Endodermal cell (in vitro differentiated cells): ENCODE measurements around the gene TMEM147. TPM values are rescaled to one million over a fixed set of nuclear protein-coding genes. Genes with fewer than 3 reads are reported as not detected.

Experiments used
- DNase-seq: peaks from one replicate; pipeline ENCODE4 v3.0.0-alpha.2; 2017
- H3K27ac ChIP-seq: 2 replicates; pipeline ENCODE4 v1.5.1; 2013; ENCODE audit warnings: mild to moderate bottlenecking, low read depth, low read length, moderate library complexity
- H3K27me3 ChIP-seq: 2 replicates; pipeline ENCODE4 v1.6.1; 2013; ENCODE audit warnings: mild to moderate bottlenecking, low read length, moderate library complexity; ENCODE audit not compliant: insufficient read depth, control insufficient read depth, poor library complexity, severe bottlenecking
- H3K36me3 ChIP-seq: 2 replicates; pipeline ENCODE4 v1.7.0; 2013; ENCODE audit warnings: mild to moderate bottlenecking, low read length, moderate library complexity; ENCODE audit not compliant: control insufficient read depth, insufficient read depth
- H3K4me1 ChIP-seq: one replicate; pipeline ENCODE4 v1.7.0; 2013; ENCODE audit warnings: low read length; ENCODE audit not compliant: control insufficient read depth, insufficient read depth
- H3K4me3 ChIP-seq: 2 replicates; pipeline ENCODE4 v1.5.1; 2013; ENCODE audit warnings: mild to moderate bottlenecking, low read length, moderate library complexity
- H3K9ac ChIP-seq: 2 replicates; pipeline ENCODE4 v1.6.1; 2013; ENCODE audit warnings: mild to moderate bottlenecking, low read length, moderate library complexity; ENCODE audit not compliant: poor library complexity, severe bottlenecking; ENCODE audit errors: extremely low read depth
- H3K9me3 ChIP-seq: 2 replicates; pipeline ENCODE4 v1.6.1; 2013; ENCODE audit warnings: mild to moderate bottlenecking, low read length, moderate library complexity; ENCODE audit not compliant: control insufficient read depth
- H3K27ac Mint-ChIP-seq: 2 replicates; pipeline ENCODE4 v1.8.0; 2020; ENCODE audit warnings: mixed read lengths
- H3K27me3 Mint-ChIP-seq: 2 replicates; pipeline ENCODE4 v1.8.0; 2021; ENCODE audit warnings: mild to moderate bottlenecking, mixed read lengths; ENCODE audit not compliant: insufficient read depth
- H3K36me3 Mint-ChIP-seq: 2 replicates; pipeline ENCODE4 v1.8.0; 2020; ENCODE audit warnings: low read depth, mixed read lengths
- H3K4me1 Mint-ChIP-seq: 2 replicates; pipeline ENCODE4 v1.8.0; 2020; ENCODE audit warnings: mixed read lengths
- H3K4me3 Mint-ChIP-seq: 2 replicates; pipeline ENCODE4 v1.8.0; 2020; ENCODE audit warnings: mild to moderate bottlenecking, moderate library complexity, mixed read lengths
- H3K9me3 Mint-ChIP-seq: 2 replicates; pipeline ENCODE4 v1.8.0; 2020; ENCODE audit warnings: mild to moderate bottlenecking, mixed read lengths
- CTCF ChIP-seq: fragments of 200-600 bp; sonication (generic); conservative IDR thresholded peaks from 2 replicates; pipeline ENCODE4 v1.5.0; 2021; ENCODE audit warnings: antibody characterized with exemption, mild to moderate bottlenecking
- WGBS, 2 experiments: methylation state at CpG; one replicate each; pipeline versions ENCODE4 v1.1.5 to v1.1.7; 2013; ENCODE audit warnings: missing lambda C conversion rate in 2 of 2, mixed read lengths in 1 of 2; ENCODE audit not compliant: insufficient coverage in 1 of 2, insufficient read length in 1 of 2; 5-methylcytosine and 5-hydroxymethylcytosine counted together
- long read RNA-seq, 4 experiments: library from polyadenylated mRNA in 2 of 4; library from RNA in 1 of 4; library from capped mRNA in 1 of 4; stranded (forward) in 3 of 4; unstranded in 1 of 4; transcript quantifications; one replicate each; pipeline ENCODE4 v2.0.0, GENCODE V29; 2020 to 2021; ENCODE audit warnings: inconsistent platforms in 1 of 4
- polyA plus RNA-seq, 2 experiments: library from polyadenylated mRNA; stranded (reverse); fragments of 50-300 nt; gene quantifications; one replicate each; pipeline ENCODE4 v1.2.3, GENCODE V29; 2013
- total RNA-seq, 2 donors: library from RNA; stranded (reverse); fragmentation: NEBNext Ultra II Directional in 1 of 2; extraction: Animal tissue kit (Norgen Biotek cat#: 25700) in 1 of 2; gene quantifications; 2 replicates in 1 of 2; 3 replicates in 1 of 2; pipeline ENCODE4 v1.2.1, GENCODE V29; 2021

TMEM147 gene
- 100 to 1,000 TPM; 109 to 119 TPM for total RNA-seq
- 86.5 TPM for polyA plus RNA-seq (2013, experiment 1 of 2)
- polyA plus RNA-seq (2013, experiment 2 of 2), result 87.1 TPM
- long read RNA-seq, experiment 1, transcript TMEM147-202 (6 exons, 935 nt), result minor isoform, 5 of 128 reads
- long read RNA-seq, experiment 1, transcript TMEM147-201 (7 exons, 899 nt), result major isoform, 108 of 128 reads
- long read RNA-seq, experiment 1, partial matches to known transcripts, result 5 of 128 reads
- long read RNA-seq, experiment 1, other reads (novel, unspliced or antisense), result 6 of 128 reads
- long read RNA-seq, experiment 2, transcript TMEM147-201 (7 exons, 899 nt), result major isoform, 90 of 97 reads
- long read RNA-seq, experiment 2, partial matches to known transcripts, result 0 of 97 reads
- long read RNA-seq, experiment 2, other reads (novel, unspliced or antisense), result 3 of 97 reads
- long read RNA-seq, experiment 3, transcript TMEM147-201 (7 exons, 899 nt), result major isoform, 85 of 104 reads
- long read RNA-seq, experiment 3, partial matches to known transcripts, result 3 of 104 reads
- long read RNA-seq, experiment 3, other reads (novel, unspliced or antisense), result 10 of 104 reads
- long read RNA-seq, experiment 4, transcript TMEM147-201 (7 exons, 899 nt), result major isoform, 159 of 181 reads
- long read RNA-seq, experiment 4, transcript TMEM147-202 (6 exons, 935 nt), result minor isoform, 13 of 181 reads
- long read RNA-seq, experiment 4, partial matches to known transcripts, result 2 of 181 reads
- long read RNA-seq, experiment 4, other reads (novel, unspliced or antisense), result 5 of 181 reads

DNA sequence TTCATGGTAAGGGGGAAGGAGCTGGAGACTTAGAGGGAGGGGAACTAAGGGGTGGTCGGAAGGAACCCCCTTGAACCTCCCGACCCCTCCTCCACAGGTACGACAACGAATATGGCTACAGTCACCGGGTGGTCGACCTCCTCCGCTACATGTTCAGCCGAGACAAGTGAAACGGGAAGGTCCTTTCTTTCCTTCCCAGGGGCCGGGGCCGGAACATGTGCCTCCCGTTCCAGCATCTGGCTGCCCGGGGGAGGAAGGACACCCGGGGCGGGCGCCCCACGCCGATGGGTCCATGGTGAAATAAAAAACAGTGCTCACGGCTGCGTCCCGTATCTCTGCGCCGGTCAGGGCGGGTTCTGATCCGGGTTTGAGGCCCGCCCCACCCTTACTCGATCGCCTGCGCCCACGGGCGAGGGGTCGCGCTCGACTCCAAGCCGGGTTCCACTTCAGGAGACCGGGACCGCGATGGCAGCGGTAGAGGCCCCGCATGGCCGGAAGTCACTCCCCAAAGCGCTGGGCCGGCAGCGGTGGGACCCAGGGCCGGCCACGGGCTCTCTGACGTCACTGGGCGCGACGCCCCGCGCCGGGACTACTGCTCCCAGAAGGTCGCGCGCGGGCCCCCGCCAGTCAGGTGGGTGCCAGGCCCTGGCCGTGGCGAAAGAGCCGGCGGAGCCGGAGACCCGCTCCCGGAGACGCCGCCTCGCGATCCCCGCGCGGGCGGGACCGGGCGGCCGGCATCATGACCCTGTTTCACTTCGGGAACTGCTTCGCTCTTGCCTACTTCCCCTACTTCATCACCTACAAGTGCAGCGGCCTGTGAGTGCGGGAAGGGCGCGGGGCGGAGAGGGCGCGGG is at the start of gene TMEM147:
TMEM147 (plus strand) TSS at position 626 of the 854 bp plus-strand sequence; CDS start at position 740, 114 bp downstream.
- no peaks in the 10 kb centered on the region for H3K27me3 Mint-ChIP-seq
- Histone ChIP-seq H3K9ac (peak within 1 kb of the TSS; percentile 81), H3K4me1 (peaks cover 10% of the 10 kb centered on the region), H3K27ac (peak within 1 kb of the TSS; percentile 24), H3K36me3 (peaks cover 37% of the 10 kb centered on the region), H3K9me3 (no peaks in the 10 kb centered on the region), H3K4me3 (peak within 1 kb of the TSS; percentile 99), H3K27me3 (no peaks in the 10 kb centered on the region)
- peak within 1 kb of the TSS; percentile 84 for H3K4me3 Mint-ChIP-seq
- 0% methylated on average over 51 to 85 of the region's 85 CpGs for WGBS, 2 experiments
- no peak for TF ChIP-seq CTCF
- H3K36me3 Mint-ChIP-seq, result peaks cover 45% of the 10 kb centered on the region
- peak within 1 kb of the TSS; percentile 91 for H3K27ac Mint-ChIP-seq
- H3K4me1 Mint-ChIP-seq, result peaks cover 22% of the 10 kb centered on the region
- no peaks in the 10 kb centered on the region for H3K9me3 Mint-ChIP-seq
- peak; percentile 96 for DNase-seq

DNA sequence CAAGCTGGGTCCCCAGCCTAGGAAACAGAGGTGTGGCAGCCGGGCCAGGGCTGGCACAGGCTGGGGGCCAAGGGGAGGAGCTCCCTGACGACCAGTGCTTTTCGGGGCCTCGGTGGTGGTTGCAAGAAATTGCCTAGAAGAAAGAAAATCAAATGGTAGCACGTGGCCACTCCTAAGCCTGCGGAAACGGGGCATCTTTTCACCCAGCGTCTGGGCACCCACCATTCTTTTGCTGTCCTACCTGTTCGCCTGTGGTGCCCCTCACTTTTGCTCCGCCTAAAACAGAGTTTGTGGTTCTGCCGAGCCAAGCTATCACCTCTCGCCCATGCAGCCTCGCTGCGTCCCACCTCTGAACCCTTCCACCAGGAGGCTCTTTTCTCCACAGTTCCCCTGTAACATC is 48.0 kb upstream of the TMEM147 start:
- H3K9me3 ChIP-seq, result no peaks in the 10 kb centered on the region
- no peak for DNase-seq
- Mint-ChIP-seq H3K4me3 (no peak overlapping the region), H3K27ac (no peak overlapping the region), H3K36me3 (peaks cover 59% of the 10 kb centered on the region), H3K9me3 (no peaks in the 10 kb centered on the region), H3K4me1 (peaks cover 12% of the 10 kb centered on the region), H3K27me3 (no peaks in the 10 kb centered on the region)
- H3K4me3 ChIP-seq, result no peak overlapping the region
- H3K36me3 ChIP-seq, result peaks cover 56% of the 10 kb centered on the region
- H3K27ac ChIP-seq, result no peak overlapping the region
- H3K9ac ChIP-seq, result no peak overlapping the region
- peak; percentile 30 for TF ChIP-seq CTCF
- no peaks in the 10 kb centered on the region for H3K4me1 ChIP-seq
- 91 to 94% methylated on average over 12 to 14 of the region's 14 CpGs for WGBS, 2 experiments
- no peaks in the 10 kb centered on the region for H3K27me3 ChIP-seq

- Histone ChIP-seq H3K9me3 (no peaks in the 10 kb centered on the region), H3K27me3 (no peaks in the 10 kb centered on the region), H3K36me3 (peaks cover 64% of the 10 kb centered on the region), H3K4me1 (no peaks in the 10 kb centered on the region), H3K9ac (no peak overlapping the region), H3K4me3 (no peak overlapping the region), H3K27ac (no peak overlapping the region)
- no peak overlapping the region for H3K4me3 Mint-ChIP-seq
- no peaks in the 10 kb centered on the region for H3K27me3 Mint-ChIP-seq
- H3K9me3 Mint-ChIP-seq, result no peaks in the 10 kb centered on the region
- no peak for TF ChIP-seq CTCF
- peaks cover 20% of the 10 kb centered on the region for H3K4me1 Mint-ChIP-seq
- WGBS, 2 experiments, result 81 to 100% methylated on average over 1 to 3 of the region's 3 CpGs
- H3K27ac Mint-ChIP-seq, result no peak overlapping the region
- peaks cover 66% of the 10 kb centered on the region for H3K36me3 Mint-ChIP-seq
- no peak for DNase-seq
Observed at GRCh38 chr19:35498220-35498619, 47.2 kb upstream of the TMEM147 start.
